B cell (primary cell): ENCODE data around the gene CCND1.

ENCODE experiments used
- CTCF ChIP-seq: fragments of 200-600 bp; IDR thresholded peaks from one replicate; pipeline ENCODE4 v1.8.0; 2022; ENCODE audit warnings: antibody characterized with exemption, mild to moderate bottlenecking
- EZH2 ChIP-seq: IDR thresholded peaks from 2 replicates; pipeline ENCODE4 v1.6.1; 2012; ENCODE audit warnings: borderline replicate concordance, low read depth, mild to moderate bottlenecking, moderate library complexity, low read length; ENCODE audit not compliant: insufficient read depth, poor library complexity, severe bottlenecking

- no peak for TF ChIP-seq CTCF
- TF ChIP-seq EZH2, result no peak
Measured at GRCh38 chr11:69674886-69675714, 34.1 kb downstream of the CCND1 start, which contains the start of gene LTO1.
